HG03378 (cell line): ENCODE measurements around the gene SMPD2.
A peak's percentile ranks its signal among the peaks of the same experiment; 100 is the strongest.

Experiments
- ATAC-seq: cut with Tn5 transposase; IDR thresholded peaks from one replicate; pipeline ENCODE4 v1.9.1; 2021; ENCODE audit warnings: mild to moderate bottlenecking, moderate library complexity; ENCODE audit not compliant: unreplicated experiment

SMPD2 gene

GRCh38 chr6:109440331-109441068 is at the start of gene SMPD2, which contains the start of gene PPIL6:
SMPD2 (plus strand) TSS chr6:109440724; CDS start chr6:109441122, 398 bp downstream.
PPIL6 (minus strand) TSS chr6:109440628; CDS start chr6:109440590, 38 bp downstream.
- peak; percentile 47 for ATAC-seq

DNA sequence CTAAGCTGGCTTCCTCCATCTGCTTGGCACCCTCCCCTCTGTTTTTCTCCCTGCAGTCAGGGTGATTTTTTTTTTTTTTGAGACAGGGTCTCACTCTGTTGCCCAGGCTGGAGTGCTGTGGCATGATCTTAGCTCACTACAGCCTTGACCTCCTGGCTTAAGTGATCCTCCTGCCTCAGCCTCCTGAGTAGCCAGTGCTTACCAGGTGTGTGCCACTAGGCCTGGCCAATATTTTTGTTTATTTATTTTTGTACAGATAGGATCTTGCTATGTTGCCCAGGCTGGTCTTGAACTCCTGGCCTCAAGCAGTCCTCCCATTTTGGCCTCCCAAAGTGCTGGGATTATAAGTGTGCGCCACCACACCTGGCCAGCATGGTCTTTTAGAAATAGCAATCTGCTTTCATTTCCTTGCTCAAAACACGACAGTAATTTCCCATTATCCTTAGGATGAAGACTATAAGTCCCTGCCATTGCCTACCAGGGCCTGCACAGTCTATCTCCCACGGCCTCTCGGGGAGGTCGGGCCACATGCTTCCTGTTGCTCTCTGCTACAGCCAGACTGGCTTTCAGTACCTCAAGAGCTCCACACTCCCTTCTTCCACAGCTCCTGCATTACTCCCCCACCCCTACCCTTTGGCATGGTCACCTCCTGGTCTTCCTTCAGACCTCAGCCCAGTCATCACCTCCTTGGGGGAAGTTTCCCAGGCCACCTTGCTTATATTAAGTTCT is 47.2 kb upstream of the SMPD2 start:
- no peak for ATAC-seq

GRCh38 chr6:109393886-109394281 is 46.6 kb upstream of the SMPD2 start:
- ATAC-seq, result no peak

GRCh38 chr6:109396046-109396718 is 44.3 kb upstream of the SMPD2 start:
- ATAC-seq, result no peak

GRCh38 chr6:109397020-109397419 is 43.5 kb upstream of the SMPD2 start:
- ATAC-seq, result no peak

DNA sequence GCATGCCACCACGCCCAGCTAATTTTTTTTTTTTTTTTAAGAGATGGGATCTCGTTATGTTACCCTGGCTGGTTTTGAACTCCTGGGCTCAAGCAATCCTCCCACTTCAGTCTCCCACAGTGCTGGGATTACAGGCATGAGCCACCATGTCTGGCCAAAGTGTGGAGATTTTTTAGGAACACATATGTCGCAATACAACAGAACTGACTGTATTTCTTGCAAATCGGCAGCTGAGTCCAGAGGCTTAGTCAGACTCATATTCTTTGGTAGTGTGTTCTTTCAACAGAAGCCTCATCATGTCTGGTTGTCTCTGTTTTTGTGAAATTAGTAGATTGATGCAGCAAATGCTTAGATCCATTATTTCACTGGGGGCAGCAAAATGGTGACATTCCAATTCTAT is 34.3 kb upstream of the SMPD2 start:
- ATAC-seq, result no peak

DNA sequence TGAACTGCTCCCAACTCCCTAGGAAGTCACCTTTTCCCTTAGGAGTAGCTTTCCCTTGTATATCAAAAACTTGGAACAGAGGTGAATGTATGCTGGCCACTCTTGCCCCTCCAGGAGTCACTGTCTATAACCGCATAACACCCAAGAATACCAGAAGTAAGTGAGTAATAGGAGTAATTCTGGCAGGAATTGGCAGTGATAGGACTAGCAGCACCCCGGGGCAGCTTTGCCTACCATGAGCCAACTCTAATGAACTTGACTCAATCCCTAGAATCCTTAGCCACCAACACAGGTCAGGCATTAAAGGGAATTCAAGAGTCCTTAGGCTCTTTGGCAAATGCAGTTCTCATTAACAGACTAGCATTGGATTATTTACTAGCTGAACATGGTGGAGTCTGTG is 29.5 kb upstream of the SMPD2 start:
- no peak for ATAC-seq

GRCh38 chr6:109417646-109418045 is 22.9 kb upstream of the SMPD2 start:
- no peak for ATAC-seq

GRCh38 chr6:109420751-109421150 is 19.8 kb upstream of the SMPD2 start:
- no peak for ATAC-seq

DNA sequence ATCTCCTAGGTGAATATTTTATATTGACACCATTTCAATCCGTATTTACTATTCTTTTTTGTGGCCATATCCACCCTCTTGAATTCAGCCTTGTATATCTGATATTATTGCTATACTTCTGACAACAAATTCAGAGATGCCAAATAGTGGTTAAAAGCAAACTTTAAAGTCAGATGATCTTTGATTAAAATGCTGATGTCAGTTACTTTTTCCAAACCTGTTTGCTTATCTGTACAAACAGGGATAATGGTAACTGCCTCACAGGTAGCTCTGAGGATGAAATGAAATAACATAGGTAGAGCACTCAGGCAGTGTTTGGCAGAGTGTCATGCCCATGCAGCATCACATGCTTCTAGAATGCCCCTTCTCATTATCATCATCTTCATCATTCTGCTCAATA is 19.3 kb upstream of the SMPD2 start:
- ATAC-seq, result no peak

- ATAC-seq, result no peak
Observed at GRCh38 chr6:109424946-109425345, 15.6 kb upstream of the SMPD2 start.

DNA sequence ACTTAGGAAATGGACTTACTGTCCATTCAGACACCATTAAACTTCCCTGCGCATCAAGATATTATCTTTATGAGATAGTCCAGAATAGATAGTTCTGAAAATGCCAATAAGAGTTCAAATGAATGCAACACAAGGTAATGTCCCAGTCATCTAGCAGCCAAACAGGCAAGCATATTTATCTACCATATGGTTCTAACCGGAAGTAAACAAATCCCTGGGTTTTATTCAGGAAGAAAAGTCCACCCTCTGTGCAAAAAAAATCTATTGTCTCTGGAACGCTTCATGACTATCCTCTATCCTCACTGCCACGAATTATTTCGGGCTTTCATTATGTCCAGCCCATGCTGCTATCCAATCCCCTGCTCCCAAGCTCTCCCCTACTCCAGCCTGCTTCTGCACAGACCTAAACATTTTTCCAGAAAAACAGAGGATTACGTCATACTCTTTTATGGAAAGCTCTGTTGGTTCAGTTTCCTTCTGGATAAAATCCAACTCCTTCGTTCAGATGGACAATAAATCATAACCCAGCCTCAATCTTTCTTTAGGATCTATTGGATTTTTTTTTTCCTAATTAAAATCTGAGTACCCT is 11.5 kb upstream of the SMPD2 start:
- ATAC-seq, result no peak

- ATAC-seq, result no peak
Observed at GRCh38 chr6:109429496-109429895, 11.0 kb upstream of the SMPD2 start.

- ATAC-seq, result no peak
Observed at GRCh38 chr6:109434456-109434855, 6.1 kb upstream of the SMPD2 start.

DNA sequence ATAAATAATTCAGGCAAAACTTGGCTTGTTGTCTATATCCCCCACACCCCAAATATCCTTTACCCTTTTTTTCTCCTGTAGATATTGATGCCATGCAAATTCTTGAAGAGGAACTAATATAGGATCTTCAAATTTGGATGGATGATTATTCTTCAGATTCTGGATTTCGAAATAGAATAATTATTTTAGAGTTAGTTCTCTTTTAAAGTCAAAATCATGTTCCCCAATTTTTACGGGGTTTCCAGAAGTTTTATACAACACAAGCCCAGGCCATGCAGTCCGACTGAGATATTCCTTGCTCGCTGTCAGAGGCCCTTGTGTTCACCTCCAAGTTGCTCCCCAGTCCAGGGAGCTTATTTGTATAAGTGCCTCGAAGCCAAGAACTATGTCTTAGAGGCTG is 4.5 kb upstream of the SMPD2 start:
- no peak for ATAC-seq

DNA sequence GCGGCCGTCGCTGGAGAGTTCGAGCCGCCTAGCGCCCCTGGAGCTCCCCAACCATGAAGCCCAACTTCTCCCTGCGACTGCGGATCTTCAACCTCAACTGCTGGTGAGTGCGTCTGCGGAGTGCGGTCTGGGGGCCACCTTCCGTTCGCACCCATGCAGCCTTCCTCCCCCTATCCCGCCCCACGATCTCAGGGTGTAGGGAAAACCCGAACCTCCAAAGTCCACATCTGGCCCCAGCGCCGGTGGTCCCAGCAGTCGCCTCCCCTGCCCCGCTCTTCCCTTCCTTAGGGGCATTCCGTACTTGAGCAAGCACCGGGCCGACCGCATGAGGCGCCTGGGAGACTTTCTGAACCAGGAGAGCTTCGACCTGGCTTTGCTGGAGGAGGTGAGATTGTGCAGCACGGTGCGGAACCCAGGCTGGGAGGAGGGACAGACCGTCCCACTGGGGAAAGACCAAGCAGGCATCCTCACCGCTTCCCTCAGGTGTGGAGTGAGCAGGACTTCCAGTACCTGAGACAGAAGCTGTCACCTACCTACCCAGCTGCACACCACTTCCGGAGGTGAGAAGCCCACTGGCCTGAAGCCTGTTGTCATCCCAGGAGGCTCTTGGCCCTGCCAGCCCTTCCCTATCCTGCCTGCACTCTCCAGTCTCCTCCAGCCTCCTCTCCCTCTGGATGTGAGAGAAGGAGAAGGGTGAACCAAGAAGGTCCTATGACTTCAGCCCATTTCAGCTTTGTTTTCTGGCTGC is 719 bp downstream of the SMPD2 start:
- ATAC-seq, result peak; percentile 20

GRCh38 chr6:109442393-109442924 is 1.9 kb downstream of the SMPD2 start:
- no peak for ATAC-seq

DNA sequence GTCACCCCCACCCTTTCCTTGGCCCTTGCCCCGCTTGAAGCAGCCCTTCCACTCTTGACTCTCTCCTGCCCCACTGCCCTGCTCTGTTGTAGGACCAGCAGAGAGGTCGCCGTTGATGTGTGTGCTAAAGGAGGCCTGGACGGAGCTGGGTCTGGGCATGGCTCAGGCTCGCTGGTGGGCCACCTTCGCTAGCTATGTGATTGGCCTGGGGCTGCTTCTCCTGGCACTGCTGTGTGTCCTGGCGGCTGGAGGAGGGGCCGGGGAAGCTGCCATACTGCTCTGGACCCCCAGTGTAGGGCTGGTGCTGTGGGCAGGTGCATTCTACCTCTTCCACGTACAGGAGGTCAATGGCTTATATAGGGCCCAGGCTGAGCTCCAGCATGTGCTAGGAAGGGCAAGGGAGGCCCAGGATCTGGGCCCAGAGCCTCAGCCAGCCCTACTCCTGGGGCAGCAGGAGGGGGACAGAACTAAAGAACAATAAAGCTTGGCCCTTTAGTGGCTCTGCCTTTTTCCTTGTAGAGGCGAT is 3.0 kb downstream of the SMPD2 start:
- no peak for ATAC-seq

DNA sequence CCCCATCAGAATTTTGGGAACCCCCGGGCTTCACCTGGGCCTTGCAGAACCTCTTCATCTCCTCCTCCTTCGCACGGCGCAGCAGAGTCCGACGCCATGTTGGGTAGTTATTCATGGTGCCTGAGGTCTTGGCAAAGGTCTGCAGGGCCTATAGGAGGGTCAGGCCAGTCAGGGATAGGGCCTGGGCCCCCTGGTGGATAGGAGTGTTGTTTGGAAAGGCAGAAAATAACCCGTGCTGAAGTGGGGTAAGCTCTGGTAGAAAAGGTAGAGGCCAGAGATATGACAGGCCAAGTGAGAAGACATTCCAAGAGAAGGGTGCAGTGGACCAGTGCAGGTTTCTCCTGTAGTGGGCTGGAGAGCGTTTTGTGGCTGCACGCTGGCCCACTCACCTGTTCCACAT is 4.9 kb downstream of the SMPD2 start:
- ATAC-seq, result no peak

GRCh38 chr6:109446072-109446471 is 5.5 kb downstream of the SMPD2 start:
- no peak for ATAC-seq
